ENCODE measurements around the gene SPESP1. TPM values are rescaled to one million over a fixed set of nuclear protein-coding genes. Genes with fewer than 3 reads are reported as not detected.

The SPESP1 gene
- polyA plus RNA-seq, 1 donor from 2014 or later: not detected

DNA sequence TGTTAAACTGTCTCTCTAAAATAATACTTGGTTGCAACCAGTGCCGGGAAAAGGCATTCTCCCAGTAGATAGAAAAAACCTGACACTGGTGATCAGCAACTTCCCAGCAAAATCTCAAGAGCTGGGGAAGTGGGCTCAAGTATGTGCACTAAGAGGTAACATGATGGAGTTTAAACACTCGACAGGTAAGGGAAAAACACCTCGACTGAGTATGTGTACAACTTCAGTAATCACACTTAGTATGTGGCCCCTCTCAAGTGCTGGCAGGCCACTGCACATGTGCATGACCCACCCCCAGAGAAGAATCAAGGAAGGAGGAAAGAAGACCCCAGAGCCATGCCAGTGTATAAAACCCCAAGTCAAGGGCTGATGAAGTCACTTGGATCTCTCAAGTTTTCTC, 27.4 kb downstream of the SPESP1 start:
- no peaks in the 10 kb centered on the region for H3K9me2 ChIP-seq (ENCODE audit: insufficient read depth, low read length)
- H3K36me3 ChIP-seq (ENCODE audit: insufficient read depth, low read length): no peaks in the 10 kb centered on the region
- H3K79me2 ChIP-seq (replicated peaks; ENCODE audit: insufficient read depth, low read length): no peaks in the 10 kb centered on the region
- no peaks in the 10 kb centered on the region for H3F3A ChIP-seq (ENCODE audit: insufficient read depth, low read length, poor library complexity, severe bottlenecking)
- no peaks in the 10 kb centered on the region for H3K9me3 ChIP-seq (ENCODE audit: low read length)
- TF ChIP-seq, protein P1, sequence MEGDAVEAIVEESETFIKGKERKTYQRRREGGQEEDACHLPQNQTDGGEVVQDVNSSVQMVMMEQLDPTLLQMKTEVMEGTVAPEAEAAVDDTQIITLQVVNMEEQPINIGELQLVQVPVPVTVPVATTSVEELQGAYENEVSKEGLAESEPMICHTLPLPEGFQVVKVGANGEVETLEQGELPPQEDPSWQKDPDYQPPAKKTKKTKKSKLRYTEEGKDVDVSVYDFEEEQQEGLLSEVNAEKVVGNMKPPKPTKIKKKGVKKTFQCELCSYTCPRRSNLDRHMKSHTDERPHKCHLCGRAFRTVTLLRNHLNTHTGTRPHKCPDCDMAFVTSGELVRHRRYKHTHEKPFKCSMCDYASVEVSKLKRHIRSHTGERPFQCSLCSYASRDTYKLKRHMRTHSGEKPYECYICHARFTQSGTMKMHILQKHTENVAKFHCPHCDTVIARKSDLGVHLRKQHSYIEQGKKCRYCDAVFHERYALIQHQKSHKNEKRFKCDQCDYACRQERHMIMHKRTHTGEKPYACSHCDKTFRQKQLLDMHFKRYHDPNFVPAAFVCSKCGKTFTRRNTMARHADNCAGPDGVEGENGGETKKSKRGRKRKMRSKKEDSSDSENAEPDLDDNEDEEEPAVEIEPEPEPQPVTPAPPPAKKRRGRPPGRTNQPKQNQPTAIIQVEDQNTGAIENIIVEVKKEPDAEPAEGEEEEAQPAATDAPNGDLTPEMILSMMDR (IDR thresholded peaks at IDR 0.05; ENCODE audit: poor library complexity, severe bottlenecking): no peak
- no peak for TF ChIP-seq EP300 (conservative IDR thresholded peaks at IDR 0.05; ENCODE audit: poor library complexity, severe bottlenecking)
- no peak for TF ChIP-seq EZH2 (IDR thresholded peaks at IDR 0.05; ENCODE audit: borderline replicate concordance, insufficient read depth, low read length, poor library complexity, severe bottlenecking)
- no peak for TF ChIP-seq TAF1 (IDR thresholded peaks at IDR 0.05; ENCODE audit: low read depth)
- no peak for TF ChIP-seq REST (IDR thresholded peaks at IDR 0.05; ENCODE audit: borderline replicate concordance)
- TF ChIP-seq SMC3 (conservative IDR thresholded peaks at IDR 0.05; ENCODE audit: poor library complexity): no peak
- TF ChIP-seq MXI1 (conservative IDR thresholded peaks at IDR 0.05; ENCODE audit: poor library complexity, severe bottlenecking): no peak
- H3K27ac ChIP-seq (ENCODE audit: low read length): no peak overlapping the region
- no peak overlapping the region for H3K4me2 ChIP-seq (ENCODE audit: low read length)
- no peaks in the 10 kb centered on the region for H3K27me3 ChIP-seq (ENCODE audit: insufficient read depth, low read depth, low read length)
- no peaks in the 10 kb centered on the region for H4K20me1 ChIP-seq (ENCODE audit: insufficient read depth)
- no peak overlapping the region for H3K4me3 ChIP-seq (ENCODE audit: low read length)
- H2AFZ ChIP-seq (ENCODE audit: low read depth, low read length): no peak overlapping the region
- no peak overlapping the region for H3K9ac ChIP-seq (ENCODE audit: low read length)

GRCh38 chr15:68958597-68958996, 28.3 kb downstream of the SPESP1 start:
- Histone ChIP-seq H3K36me3 (ENCODE audit: insufficient read depth, low read length) (no peaks in the 10 kb centered on the region), H3K4me3 (ENCODE audit: low read length) (no peak overlapping the region), H3K4me2 (ENCODE audit: low read length) (no peak overlapping the region), H3K27ac (ENCODE audit: low read length) (no peak overlapping the region), H3K9me3 (ENCODE audit: low read length) (no peaks in the 10 kb centered on the region), H3K27me3 (ENCODE audit: insufficient read depth, low read depth, low read length) (no peaks in the 10 kb centered on the region), H4K20me1 (ENCODE audit: insufficient read depth) (no peaks in the 10 kb centered on the region), H3K9me2 (ENCODE audit: insufficient read depth, low read length) (no peaks in the 10 kb centered on the region), H3K9ac (ENCODE audit: low read length) (no peak overlapping the region), H3F3A (ENCODE audit: insufficient read depth, low read length, poor library complexity, severe bottlenecking) (no peaks in the 10 kb centered on the region), H3K79me2 (replicated peaks; ENCODE audit: insufficient read depth, low read length) (no peaks in the 10 kb centered on the region), H2AFZ (ENCODE audit: low read depth, low read length) (no peak overlapping the region)
- no peak for TF ChIP-seq POLR2AphosphoS5 (IDR thresholded peaks at IDR 0.05)

DNA sequence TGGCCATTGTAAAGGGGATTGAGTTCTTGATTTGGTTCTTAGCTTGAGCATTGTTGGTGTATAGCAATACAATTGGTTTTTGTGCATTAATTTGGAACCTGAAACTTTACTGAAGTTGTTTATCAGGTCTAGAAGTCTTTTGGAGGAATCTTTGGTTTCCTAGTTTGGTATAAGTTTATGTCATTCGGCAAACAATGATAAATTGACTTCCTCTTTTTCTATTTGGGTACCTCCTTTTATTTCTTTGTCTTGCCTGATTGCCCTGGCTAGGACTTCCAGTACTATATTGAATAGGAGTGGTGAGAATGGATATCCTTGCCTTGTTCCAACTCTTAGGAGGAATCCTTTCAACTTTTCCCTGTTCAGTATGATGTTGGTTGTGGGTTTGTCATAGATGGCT, 32.1 kb downstream of the SPESP1 start:
- H3K27me3 ChIP-seq (ENCODE audit: insufficient read depth, low read depth, low read length): no peaks in the 10 kb centered on the region
- no peaks in the 10 kb centered on the region for H3K36me3 ChIP-seq (ENCODE audit: insufficient read depth, low read length)
- H4K20me1 ChIP-seq (ENCODE audit: insufficient read depth): no peaks in the 10 kb centered on the region
- H3F3A ChIP-seq (ENCODE audit: insufficient read depth, low read length, poor library complexity, severe bottlenecking): no peaks in the 10 kb centered on the region
- no peak overlapping the region for H3K4me2 ChIP-seq (ENCODE audit: low read length)
- no peak overlapping the region for H2AFZ ChIP-seq (ENCODE audit: low read depth, low read length)
- H3K9ac ChIP-seq (ENCODE audit: low read length): no peak overlapping the region
- no peak for TF ChIP-seq TAF1 (IDR thresholded peaks at IDR 0.05; ENCODE audit: low read depth)
- TF ChIP-seq RAD21 (conservative IDR thresholded peaks at IDR 0.05): no peak
- no peak for TF ChIP-seq POLR2AphosphoS5 (IDR thresholded peaks at IDR 0.05)
- no peak for TF ChIP-seq MXI1 (conservative IDR thresholded peaks at IDR 0.05; ENCODE audit: poor library complexity, severe bottlenecking)
- no peak for TF ChIP-seq EZH2 (IDR thresholded peaks at IDR 0.05; ENCODE audit: borderline replicate concordance, insufficient read depth, low read length, poor library complexity, severe bottlenecking)
- TF ChIP-seq, protein P1 (IDR thresholded peaks at IDR 0.05; ENCODE audit: poor library complexity, severe bottlenecking): no peak
- TF ChIP-seq REST (IDR thresholded peaks at IDR 0.05; ENCODE audit: borderline replicate concordance): no peak
- TF ChIP-seq SMC3 (conservative IDR thresholded peaks at IDR 0.05; ENCODE audit: poor library complexity): no peak
- TF ChIP-seq EP300 (conservative IDR thresholded peaks at IDR 0.05; ENCODE audit: poor library complexity, severe bottlenecking): no peak
- no peak overlapping the region for H3K4me3 ChIP-seq (ENCODE audit: low read length)
- no peak overlapping the region for H3K27ac ChIP-seq (ENCODE audit: low read length)
- H3K9me2 ChIP-seq (ENCODE audit: insufficient read depth, low read length): no peaks in the 10 kb centered on the region
- H3K79me2 ChIP-seq (replicated peaks; ENCODE audit: insufficient read depth, low read length): no peaks in the 10 kb centered on the region
- H3K9me3 ChIP-seq (ENCODE audit: low read length): no peaks in the 10 kb centered on the region

Measured in neural cell (in vitro differentiated cells).